DOHH2 (cell line): ENCODE measurements around the gene BBC3.

Experiments
- EZH2phosphoT487 ChIP-seq: fragments of 200-600 bp; sonication (generic); IDR thresholded peaks from 2 replicates; pipeline ENCODE4 v1.6.1; 2017; ENCODE audit warnings: borderline replicate concordance, mild to moderate bottlenecking, antibody characterized with exemption, low read length, moderate library complexity, mixed read lengths
- TF ChIP-seq, protein P1 (sequence below): fragments of 200-600 bp; sonication (generic); IDR thresholded peaks from one replicate; pipeline ENCODE4 v1.5.1; 2014; ENCODE audit warnings: antibody characterized with exemption, mild to moderate bottlenecking, low read depth, low read length; ENCODE audit not compliant: poor library complexity, severe bottlenecking

DNA sequence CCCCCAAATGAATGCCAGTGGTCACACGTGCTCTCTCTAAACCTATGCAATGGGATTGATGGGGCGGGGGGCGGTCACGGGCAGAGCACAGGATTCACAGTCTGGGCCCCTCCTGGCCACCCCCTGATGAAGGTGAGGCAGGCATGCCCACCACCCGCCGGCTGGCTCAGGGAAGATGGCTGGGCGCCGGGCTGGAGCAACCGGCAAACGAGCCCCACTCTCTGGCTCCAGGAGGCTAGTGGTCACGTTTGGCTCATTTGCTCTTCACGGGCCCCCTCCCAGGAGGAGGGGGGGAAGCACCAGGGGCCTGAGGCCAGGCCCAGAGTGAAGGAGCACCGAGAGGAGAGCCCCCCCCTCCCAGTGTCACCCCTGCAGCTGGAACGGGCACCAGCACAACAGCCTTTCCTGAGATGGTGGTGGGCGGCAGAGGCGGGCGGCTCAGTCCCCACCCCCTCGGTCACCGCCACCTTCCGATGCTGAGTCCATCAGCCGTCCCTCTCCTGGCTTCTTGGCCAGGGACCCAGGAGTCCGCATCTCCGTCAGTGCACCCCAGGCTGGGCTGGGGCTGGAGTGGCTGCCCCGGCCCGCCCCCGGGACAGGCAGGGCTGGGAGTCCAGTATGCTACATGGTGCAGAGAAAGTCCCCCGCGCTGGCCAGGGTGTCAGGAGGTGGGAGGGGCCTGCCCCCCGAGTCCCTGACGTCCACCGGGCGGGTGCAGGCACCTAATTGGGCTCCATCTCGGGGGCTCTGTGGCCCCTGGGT is 9.7 kb downstream of the BBC3 start:
- TF ChIP-seq, protein P1, sequence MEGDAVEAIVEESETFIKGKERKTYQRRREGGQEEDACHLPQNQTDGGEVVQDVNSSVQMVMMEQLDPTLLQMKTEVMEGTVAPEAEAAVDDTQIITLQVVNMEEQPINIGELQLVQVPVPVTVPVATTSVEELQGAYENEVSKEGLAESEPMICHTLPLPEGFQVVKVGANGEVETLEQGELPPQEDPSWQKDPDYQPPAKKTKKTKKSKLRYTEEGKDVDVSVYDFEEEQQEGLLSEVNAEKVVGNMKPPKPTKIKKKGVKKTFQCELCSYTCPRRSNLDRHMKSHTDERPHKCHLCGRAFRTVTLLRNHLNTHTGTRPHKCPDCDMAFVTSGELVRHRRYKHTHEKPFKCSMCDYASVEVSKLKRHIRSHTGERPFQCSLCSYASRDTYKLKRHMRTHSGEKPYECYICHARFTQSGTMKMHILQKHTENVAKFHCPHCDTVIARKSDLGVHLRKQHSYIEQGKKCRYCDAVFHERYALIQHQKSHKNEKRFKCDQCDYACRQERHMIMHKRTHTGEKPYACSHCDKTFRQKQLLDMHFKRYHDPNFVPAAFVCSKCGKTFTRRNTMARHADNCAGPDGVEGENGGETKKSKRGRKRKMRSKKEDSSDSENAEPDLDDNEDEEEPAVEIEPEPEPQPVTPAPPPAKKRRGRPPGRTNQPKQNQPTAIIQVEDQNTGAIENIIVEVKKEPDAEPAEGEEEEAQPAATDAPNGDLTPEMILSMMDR = no peak
- no peak for TF ChIP-seq EZH2phosphoT487
